HG03575 (cell line): Measurements from ENCODE around the gene KMT2B.
"Not testable (repeated sequence)": the region's sequence is repeated elsewhere in the genome, so short reads cannot be mapped to it uniquely, and the experiment has no call there.

Source experiments
- ATAC-seq: cut with Tn5 transposase; IDR thresholded peaks from one replicate; pipeline ENCODE4 v1.9.1; 2021; ENCODE audit not compliant: unreplicated experiment, insufficient number of reproducible peaks, low FRiP score; ENCODE audit errors: extremely low read depth

KMT2B gene

GRCh38 chr19:35753634-35754369 lies 36.0 kb downstream of the KMT2B start:
- no peak for ATAC-seq

GRCh38 chr19:35754370-35755130 lies 36.7 kb downstream of the KMT2B start:
- ATAC-seq, result no peak

GRCh38 chr19:35755131-35755549 lies 37.3 kb downstream of the KMT2B start:
- ATAC-seq, result no peak

GRCh38 chr19:35755550-35756376 lies 38.0 kb downstream of the KMT2B start:
- ATAC-seq, result no peak

GRCh38 chr19:35756377-35757230 lies 38.8 kb downstream of the KMT2B start, which contains the start of gene HSPB6:
Gene HSPB6 (minus strand): TSS chr19:35757029. CDS start chr19:35757008, 21 bp downstream.
- ATAC-seq, result no peak

GRCh38 chr19:35757231-35757748 lies 39.5 kb downstream of the KMT2B start:
- ATAC-seq, result no peak

GRCh38 chr19:35757749-35758608 lies 40.2 kb downstream of the KMT2B start, which contains the start of gene PROSER3:
Gene PROSER3 (plus strand): TSS chr19:35758176. CDS start chr19:35758216, 40 bp downstream.
- ATAC-seq, result peak; percentile 67

GRCh38 chr19:35759697-35760096 lies 41.9 kb downstream of the KMT2B start:
- ATAC-seq, result no peak

GRCh38 chr19:35760711-35761349 lies 43.0 kb downstream of the KMT2B start:
- no peak for ATAC-seq

GRCh38 chr19:35764432-35765315 lies 46.9 kb downstream of the KMT2B start:
- no peak for ATAC-seq

GRCh38 chr19:35766571-35767104 lies 48.8 kb downstream of the KMT2B start:
- no peak for ATAC-seq

- ATAC-seq, result no peak
Observed at GRCh38 chr19:35767288-35768081, 49.7 kb downstream of the KMT2B start.

- ATAC-seq, result no peak
Observed at GRCh38 chr19:35768082-35768421, 50.2 kb downstream of the KMT2B start.

- ATAC-seq, result not testable (repeated sequence)
Observed at GRCh38 chr19:35772362-35772761, 54.6 kb downstream of the KMT2B start.
